Thoracic aorta (tissue), 2 donors: ENCODE measurements around the gene WTIP. TPM values are rescaled to one million over a fixed set of nuclear protein-coding genes. Genes with fewer than 3 reads are reported as not detected.

Experiments used
- ATAC-seq: fragments of 150-250 bp; one replicate; pipeline ENCODE4 v1.8.0; 2017; ENCODE audit warnings: low read depth; ENCODE audit not compliant: insufficient number of reproducible peaks, low FRiP score
- DNase-seq: peaks from one replicate; pipeline ENCODE4 v3.0.0-alpha.2; 2020; ENCODE audit warnings: low spot score
- H3K27ac ChIP-seq, 2 donors: fragments of 200-600 bp; sonication (generic); 1 replicate in 1 of 2; 2 replicates in 1 of 2; pipeline ENCODE4 v1.5.1; 2016; ENCODE audit warnings: mild to moderate bottlenecking in 2 of 2, moderate library complexity in 2 of 2
- H3K27me3 ChIP-seq: fragments of 200-600 bp; sonication (generic); replicated peaks from 2 replicates; pipeline ENCODE4 v1.6.0; 2016; ENCODE audit warnings: mild to moderate bottlenecking; ENCODE audit not compliant: insufficient read depth
- H3K36me3 ChIP-seq: fragments of 200-600 bp; sonication (generic); one replicate; pipeline ENCODE4 v1.5.1; 2016
- H3K4me1 ChIP-seq, 2 donors: fragments of 200-600 bp; sonication (generic); 1 replicate in 1 of 2; 2 replicates in 1 of 2; pipeline versions ENCODE4 v1.5.1 to v1.6.0; 2016; ENCODE audit warnings: low read depth in 2 of 2, mild to moderate bottlenecking in 1 of 2; ENCODE audit not compliant: control insufficient read depth in 1 of 2
- H3K4me3 ChIP-seq: fragments of 200-600 bp; sonication (generic); 2 replicates; pipeline ENCODE4 v1.5.1; 2016; ENCODE audit warnings: mild to moderate bottlenecking
- H3K9me3 ChIP-seq: fragments of 200-600 bp; sonication (generic); 2 replicates; pipeline ENCODE4 v1.5.1; 2016
- CTCF ChIP-seq: fragments of 200-600 bp; sonication (generic); IDR thresholded peaks from one replicate; pipeline ENCODE4 v1.5.1; 2019; ENCODE audit warnings: antibody characterized with exemption
- total RNA-seq, 2 donors: library from RNA; depleted of rRNA; stranded (reverse); fragments of >200 nt; gene quantifications; one replicate each; pipeline versions ENCODE4 v1.1.0 to v1.2.3, GENCODE V29; 2016

Gene WTIP
- total RNA-seq, 2 donors from 2014 or later: 110 to 175 TPM

- no peak overlapping the region for H3K27ac ChIP-seq
- peaks cover 14% of the 10 kb centered on the region for H3K36me3 ChIP-seq
- DNase-seq (no peak), ATAC-seq (no peak)
- no peaks in the 10 kb centered on the region for H3K9me3 ChIP-seq
- H3K4me1 ChIP-seq: peaks cover 4 to 43% of the 10 kb centered on the region in 2 donors
- H3K4me3 ChIP-seq: no peak overlapping the region
- no peaks in the 10 kb centered on the region for H3K27me3 ChIP-seq
- TF ChIP-seq CTCF: no peak
These were observed 6.1 kb downstream of the WTIP start for GRCh38 chr19:34487651-34488051.

DNA sequence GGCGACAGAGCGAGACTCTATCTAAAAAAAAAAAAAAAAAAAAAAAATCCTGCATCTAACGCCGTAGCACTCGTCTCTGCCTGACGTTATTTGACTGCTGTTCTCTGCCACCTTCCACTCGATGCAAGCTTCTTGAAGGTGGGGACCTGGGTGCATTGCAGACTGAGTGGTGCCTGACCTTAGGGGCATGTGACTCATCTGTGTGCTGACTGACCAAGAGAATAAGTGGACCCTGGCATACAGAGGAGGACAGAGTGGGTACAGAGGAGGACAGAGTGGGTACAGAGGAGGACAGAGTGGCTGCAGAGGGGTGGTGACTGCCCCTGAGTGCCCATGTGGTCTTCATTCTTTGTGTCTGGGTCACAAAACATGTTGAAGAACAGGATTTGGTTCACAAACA lies 7.6 kb downstream of the WTIP start:
- Histone ChIP-seq H3K36me3 (peaks cover 26% of the 10 kb centered on the region), H3K27me3 (no peaks in the 10 kb centered on the region), H3K4me3 (no peak overlapping the region), H3K9me3 (no peaks in the 10 kb centered on the region), H3K4me1 (peaks cover 4 to 29% of the 10 kb centered on the region in 2 donors), H3K27ac (no peak overlapping the region)
- no peak for DNase-seq
- ATAC-seq: no peak
- TF ChIP-seq CTCF: no peak

- peaks cover 36% of the 10 kb centered on the region for H3K36me3 ChIP-seq
These were observed 8.7 kb downstream of the WTIP start for GRCh38 chr19:34490141-34490766.

GRCh38 chr19:34493038-34493648 lies 11.6 kb downstream of the WTIP start:
- Histone ChIP-seq H3K27me3 (no peaks in the 10 kb centered on the region), H3K9me3 (no peaks in the 10 kb centered on the region), H3K4me3 (no peak overlapping the region), H3K36me3 (peaks cover 58% of the 10 kb centered on the region), H3K27ac (no peak overlapping the region), H3K4me1 (no peaks in the 10 kb centered on the region)
- ATAC-seq (no peak), DNase-seq (no peak)
- no peak for TF ChIP-seq CTCF

More at GRCh38 chr19:34490141-34490766, 8.7 kb downstream of the WTIP start:
- TF ChIP-seq CTCF: no peak
- ATAC-seq (no peak), DNase-seq (no peak)
- Histone ChIP-seq H3K4me3 (no peak overlapping the region), H3K9me3 (no peaks in the 10 kb centered on the region), H3K27me3 (no peaks in the 10 kb centered on the region), H3K27ac (no peak overlapping the region), H3K4me1 (peaks cover 4 to 18% of the 10 kb centered on the region in 2 donors)

- TF ChIP-seq CTCF: no peak
- ATAC-seq (no peak), DNase-seq (no peak)
- Histone ChIP-seq H3K4me3 (no peak overlapping the region), H3K9me3 (no peaks in the 10 kb centered on the region), H3K4me1 (no peaks in the 10 kb centered on the region), H3K27me3 (no peaks in the 10 kb centered on the region), H3K27ac (no peak overlapping the region), H3K36me3 (peaks cover 58% of the 10 kb centered on the region)
These were observed 12.1 kb downstream of the WTIP start for GRCh38 chr19:34493649-34494044.
